Measurements from ENCODE around the gene FIS1.
A peak's percentile ranks its signal among the peaks of the same experiment; 100 is the strongest.
"Not testable (repeated sequence)": the region's sequence is repeated elsewhere in the genome, so short reads cannot be mapped to it uniquely, and the experiment has no call there.

FIS1 gene

DNA sequence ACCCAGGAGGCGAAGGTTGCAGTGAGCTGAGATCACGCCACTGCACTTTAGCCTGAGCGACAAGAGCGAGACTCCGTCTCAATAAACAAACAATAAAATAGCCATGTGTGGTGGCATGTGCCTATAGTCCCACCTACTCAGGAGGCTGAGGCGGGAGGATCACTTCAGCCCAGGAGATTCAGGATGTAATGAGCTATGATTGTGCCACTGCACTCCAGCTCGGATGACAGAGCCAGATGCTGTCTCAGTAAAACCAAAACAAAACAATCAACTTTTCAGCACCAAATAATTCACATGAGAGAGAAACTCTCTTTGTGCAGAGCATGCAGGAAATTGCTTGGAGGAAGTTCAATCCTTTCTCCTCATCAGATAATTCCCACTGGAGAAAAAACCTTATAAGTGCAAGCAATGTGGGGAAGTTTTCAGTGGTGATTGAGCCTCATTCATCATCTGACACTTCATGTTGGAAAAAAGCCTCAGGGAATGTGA, 13.4 kb upstream of the FIS1 start:
- no peak for DNase-seq (ENCODE audit: low spot score)

DNA sequence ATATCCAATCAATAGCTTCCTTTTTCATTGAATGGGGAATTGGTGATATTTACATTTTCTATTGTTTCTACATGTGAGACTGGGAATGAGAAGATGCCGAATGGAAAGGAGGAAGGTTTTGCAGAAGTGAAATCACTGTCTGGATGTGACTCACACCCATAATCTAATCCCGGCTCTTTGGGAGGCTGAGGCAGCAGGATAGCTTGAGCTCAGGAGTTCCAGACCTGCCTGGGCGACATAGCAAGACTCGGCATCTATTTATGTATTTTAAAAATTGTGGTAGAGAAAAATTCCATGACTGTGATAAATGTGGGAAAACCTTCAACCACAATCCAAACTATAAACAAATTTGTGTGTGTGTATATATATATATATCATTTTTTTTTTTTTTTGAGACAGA, 10.9 kb upstream of the FIS1 start:
- DNase-seq (ENCODE audit: low spot score): no peak

GRCh38 chr7:101253199-101253598, 8.3 kb upstream of the FIS1 start:
- not testable (repeated sequence) for DNase-seq (ENCODE audit: low spot score)

DNA sequence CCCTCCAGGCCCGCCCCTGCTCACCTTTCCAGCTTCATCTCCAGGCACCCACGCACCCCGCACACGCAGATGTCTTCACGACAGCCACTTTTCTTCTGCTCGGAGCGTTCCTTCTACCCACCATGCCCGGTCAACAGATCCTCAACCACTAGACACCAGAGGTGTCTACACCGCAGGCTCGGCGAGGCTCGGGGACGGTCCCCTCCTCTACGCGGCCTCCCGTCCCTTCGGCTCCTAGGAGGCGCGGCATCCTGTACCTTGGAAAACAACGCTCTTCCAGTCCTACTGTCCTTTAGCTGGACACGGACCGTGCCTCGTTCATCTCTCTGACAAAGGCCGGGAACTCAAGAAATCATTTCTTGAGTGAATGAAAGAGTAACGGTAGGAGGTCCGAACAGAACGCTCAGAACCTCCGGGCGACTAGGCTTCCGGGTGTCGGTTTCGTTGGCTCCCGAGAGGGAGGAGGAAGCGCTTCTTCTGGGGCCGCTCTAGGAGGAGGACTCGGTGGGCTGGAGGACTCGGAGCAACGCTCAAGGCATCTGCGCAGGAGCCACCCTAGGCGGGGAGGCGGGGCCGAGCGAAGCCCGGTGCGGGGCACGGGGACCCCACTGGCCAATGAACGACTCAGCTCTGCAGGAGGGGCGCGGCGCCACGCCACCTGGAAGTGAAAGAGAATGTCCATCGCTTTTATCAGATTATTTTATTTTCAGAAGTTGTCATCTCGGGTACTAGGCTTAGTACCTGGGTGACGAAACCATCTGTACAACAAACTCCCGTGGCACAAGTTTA, 7.2 kb upstream of the FIS1 start:
- peak; percentile 96 for DNase-seq (ENCODE audit: low spot score)

DNA sequence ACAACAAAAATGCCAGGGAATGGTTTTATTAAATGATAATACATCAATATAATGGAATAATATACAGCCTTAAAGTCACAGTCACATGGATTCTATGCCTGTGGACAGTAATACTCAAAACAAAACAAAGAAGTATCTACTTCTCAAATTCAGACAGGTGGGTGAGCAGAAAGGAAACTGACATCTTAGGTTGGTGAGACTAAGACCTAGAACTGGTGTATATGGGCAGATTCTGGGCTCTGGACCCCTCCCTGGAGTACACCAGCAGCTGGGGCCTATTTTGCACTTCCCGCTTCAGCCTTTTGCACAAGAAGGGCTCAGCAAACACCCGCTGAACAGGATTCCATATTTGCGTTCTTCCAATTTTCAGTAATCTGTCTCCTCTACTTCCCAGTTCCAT, 5.4 kb upstream of the FIS1 start:
- no peak for DNase-seq (ENCODE audit: low spot score)

DNA sequence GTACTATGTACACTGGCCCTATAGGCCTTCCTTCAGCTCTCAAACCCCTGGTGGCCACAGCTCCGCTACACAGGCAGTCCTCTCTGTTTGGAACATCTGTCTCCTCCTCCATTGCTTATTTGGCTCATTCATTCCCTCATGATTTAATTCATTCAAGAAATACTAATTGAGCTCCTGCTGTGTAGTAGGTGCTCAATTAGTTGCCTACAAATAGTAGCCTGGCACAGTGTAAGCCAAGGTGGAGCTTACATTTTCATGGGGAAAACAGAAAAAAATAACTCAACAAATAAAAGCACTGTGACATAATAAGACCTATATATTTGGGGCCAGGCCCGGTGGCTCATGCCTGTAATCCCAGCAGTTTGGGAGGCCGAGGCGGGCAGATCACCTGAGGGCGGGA, 3.4 kb upstream of the FIS1 start:
- DNase-seq (ENCODE audit: low spot score): no peak

- DNase-seq (ENCODE audit: low spot score): peak; percentile 95
Observed at GRCh38 chr7:101245147-101245668, 327 bp upstream of the FIS1 start.

GRCh38 chr7:101243646-101244374, 1.1 kb downstream of the FIS1 start:
- peak; percentile 84 for DNase-seq (ENCODE audit: low spot score)

- DNase-seq (ENCODE audit: low spot score): no peak
Observed at GRCh38 chr7:101241443-101242349, 3.2 kb downstream of the FIS1 start.

DNA sequence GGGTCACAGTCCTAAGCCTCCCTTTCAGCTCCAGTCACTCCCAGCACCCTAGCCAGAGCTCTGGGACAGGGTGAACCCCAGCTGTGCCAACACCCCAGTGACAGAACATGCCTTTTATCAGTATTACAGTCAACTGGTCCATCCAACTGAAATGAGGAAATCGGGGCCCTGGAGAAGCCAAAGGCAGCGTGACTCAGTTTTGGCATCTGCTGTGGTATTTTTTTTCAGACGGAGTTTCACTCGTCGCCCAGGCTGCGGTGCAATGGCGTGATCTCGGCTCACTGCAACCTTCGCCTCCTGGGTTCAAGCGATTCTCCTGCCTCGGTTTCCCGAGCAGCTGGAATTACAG, 3.9 kb downstream of the FIS1 start:
- no peak for DNase-seq (ENCODE audit: low spot score)

DNA sequence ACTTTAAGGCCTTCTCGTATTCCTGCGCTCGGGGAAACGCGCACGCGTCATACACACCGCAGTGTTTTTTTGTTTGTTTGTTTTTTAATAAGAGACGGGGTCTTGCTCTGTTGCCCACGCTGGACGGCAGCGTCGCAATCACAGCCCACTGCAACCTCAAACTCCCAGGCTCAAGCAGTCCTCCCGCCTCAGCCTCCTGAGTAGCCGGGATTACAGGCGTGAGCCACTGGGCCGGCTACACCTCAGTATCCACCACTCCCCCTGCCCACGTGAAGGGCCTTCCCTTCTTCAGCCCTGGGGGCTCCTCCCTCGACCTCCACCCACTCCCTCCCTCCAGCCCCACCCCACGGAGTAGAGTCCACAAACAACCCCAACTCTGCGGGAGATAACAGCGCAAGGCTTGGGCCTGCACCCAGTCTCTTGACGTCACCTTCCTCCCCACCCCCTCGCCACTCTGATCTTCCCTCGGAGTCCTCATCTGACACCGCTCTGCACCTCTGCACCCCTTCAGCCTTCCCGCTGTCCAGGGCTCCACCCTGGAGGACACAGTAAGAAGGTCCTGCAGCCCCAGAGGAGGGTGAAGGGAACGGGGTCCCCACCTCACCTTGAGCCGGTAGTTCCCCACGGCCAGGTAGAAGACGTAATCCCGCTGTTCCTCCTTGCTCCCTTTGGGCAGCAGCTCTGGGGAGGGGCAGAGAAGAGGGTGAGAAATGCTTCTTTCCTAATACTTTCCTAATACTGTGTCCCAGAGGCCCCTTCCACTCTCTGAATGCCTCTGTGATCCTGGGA, 4.5 kb downstream of the FIS1 start:
- DNase-seq (ENCODE audit: low spot score): no peak

- DNase-seq (ENCODE audit: low spot score): no peak
Observed at GRCh38 chr7:101239951-101240220, 5.0 kb downstream of the FIS1 start.

- DNase-seq (ENCODE audit: low spot score): no peak
Observed at GRCh38 chr7:101239191-101239950, 5.5 kb downstream of the FIS1 start.

GRCh38 chr7:101238226-101239182, 6.4 kb downstream of the FIS1 start:
- DNase-seq (ENCODE audit: low spot score): no peak

DNA sequence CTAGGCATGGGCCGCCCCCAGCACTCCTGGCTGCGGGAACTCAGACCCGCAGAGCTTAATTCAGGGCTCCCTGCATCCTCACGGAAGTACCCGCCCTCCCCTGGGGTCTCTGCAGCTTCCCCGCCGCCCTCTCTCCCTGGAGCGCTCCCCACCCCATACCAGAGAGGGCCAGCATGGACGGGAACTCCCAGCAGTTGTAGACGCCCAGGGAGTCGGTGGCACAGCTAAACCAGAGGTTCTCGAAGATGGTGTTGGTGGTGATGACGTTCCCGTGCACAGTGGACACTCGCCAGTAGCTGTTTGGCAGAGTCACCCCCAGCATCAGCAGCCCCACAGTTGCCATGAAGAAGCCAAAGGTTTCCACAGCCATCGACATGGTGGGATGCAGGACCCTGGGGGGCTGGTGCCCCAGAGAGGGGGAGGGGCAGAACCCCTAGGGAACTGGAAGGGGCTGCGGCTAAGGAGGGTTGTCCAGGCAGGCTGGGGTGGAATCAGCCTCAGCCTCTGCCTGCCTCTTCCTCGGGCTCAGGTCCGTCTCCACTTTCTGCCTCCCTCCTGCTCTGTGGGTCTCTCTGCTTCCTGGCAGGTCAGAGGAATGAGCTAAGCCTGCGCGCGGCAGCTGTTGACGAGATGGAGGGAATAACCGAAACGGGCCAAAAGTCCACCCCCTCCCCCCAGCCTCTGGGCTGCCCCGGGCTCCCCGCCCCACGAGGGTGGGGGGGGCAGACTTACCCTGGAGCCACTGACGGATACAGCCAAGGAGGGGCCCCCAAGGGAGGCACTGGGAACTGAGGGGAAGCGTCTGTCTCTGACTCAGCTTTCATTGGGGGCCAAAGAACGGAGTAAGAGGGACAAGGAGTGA, 7.4 kb downstream of the FIS1 start, which contains the start of gene CLDN15:
CLDN15 (minus strand) TSS at position 597 of the 862 bp plus-strand sequence; CDS start at position 376, 221 bp downstream.
- DNase-seq (ENCODE audit: low spot score): no peak

- no peak for DNase-seq (ENCODE audit: low spot score)
Observed at GRCh38 chr7:101236292-101236835, 8.5 kb downstream of the FIS1 start.

GRCh38 chr7:101235522-101235921, 9.4 kb downstream of the FIS1 start:
- no peak for DNase-seq (ENCODE audit: low spot score)

DNA sequence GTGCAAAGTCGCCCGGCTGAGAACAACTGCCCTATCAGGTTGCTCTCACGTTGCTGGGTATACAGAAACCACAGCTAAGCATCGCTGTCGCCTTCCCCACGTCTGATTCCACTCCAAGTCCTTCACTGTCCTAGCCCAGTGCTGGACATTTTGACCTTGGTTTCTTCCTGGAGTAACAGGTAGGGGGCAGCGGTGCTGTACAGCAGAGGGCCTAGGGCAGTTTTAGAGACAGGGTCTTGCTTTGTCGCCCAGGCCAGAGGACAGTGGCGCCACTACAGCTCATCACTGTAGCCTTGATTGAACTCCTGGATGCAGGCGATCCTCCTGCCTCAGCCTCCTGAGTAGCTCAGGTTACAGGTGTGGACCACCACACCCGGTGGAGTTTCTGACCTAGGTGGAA, 9.8 kb downstream of the FIS1 start:
- no peak for DNase-seq (ENCODE audit: low spot score)
